Fibroblast of mammary gland (primary cell): ENCODE results near the gene SHROOM2.
A peak's percentile ranks its signal among the peaks of the same experiment; 100 is the strongest.
"Not testable (repeated sequence)": the region's sequence is repeated elsewhere in the genome, so short reads cannot be mapped to it uniquely, and the experiment has no call there.

Experiments
- DNase-seq: peaks from one replicate; pipeline ENCODE4 v3.0.0-alpha.2; 2010; ENCODE audit warnings: low read depth
- H3K4me3 ChIP-seq: 2 replicates; pipeline ENCODE4 v1.5.1; 2011; ENCODE audit warnings: low read depth, mild to moderate bottlenecking, low read length, moderate library complexity; ENCODE audit not compliant: control insufficient read depth
- CTCF ChIP-seq: conservative IDR thresholded peaks from 2 replicates; pipeline ENCODE4 v1.5.1; 2011; ENCODE audit warnings: low read depth, low read length, inconsistent platforms; ENCODE audit not compliant: control insufficient read depth, insufficient read depth

Gene SHROOM2

GRCh38 chrX:9857575-9858474 is 71.6 kb downstream of the SHROOM2 start:
- DNase-seq: no peak

GRCh38 chrX:9858684-9859083 is 72.5 kb downstream of the SHROOM2 start:
- DNase-seq, H3K4me3 ChIP-seq: not testable (repeated sequence)

More at GRCh38 chrX:9857575-9858474, 71.6 kb downstream of the SHROOM2 start:
- TF ChIP-seq CTCF: no peak
- no peak overlapping the region for H3K4me3 ChIP-seq

GRCh38 chrX:9859711-9860555 is 73.7 kb downstream of the SHROOM2 start:
- peak; percentile 44 for DNase-seq
- H3K4me3 ChIP-seq: no peak overlapping the region
- no peak for TF ChIP-seq CTCF

GRCh38 chrX:9860826-9861225 is 74.6 kb downstream of the SHROOM2 start:
- no peak for TF ChIP-seq CTCF
- H3K4me3 ChIP-seq: no peak overlapping the region
- DNase-seq: no peak

- TF ChIP-seq CTCF: no peak
- H3K4me3 ChIP-seq: no peak overlapping the region
- DNase-seq: no peak
These were observed 75.5 kb downstream of the SHROOM2 start for GRCh38 chrX:9861711-9862110.

GRCh38 chrX:9862525-9862924 is 76.3 kb downstream of the SHROOM2 start:
- TF ChIP-seq CTCF: no peak
- H3K4me3 ChIP-seq: no peak overlapping the region
- no peak for DNase-seq

- no peak for TF ChIP-seq CTCF
- no peak overlapping the region for H3K4me3 ChIP-seq
- DNase-seq: no peak
These were observed 76.7 kb downstream of the SHROOM2 start for GRCh38 chrX:9862953-9863352.
